ENCODE data around the gene ZAR1L. TPM values are rescaled to one million over a fixed set of nuclear protein-coding genes. Genes with fewer than 3 reads are reported as not detected.

Gene ZAR1L
- total and polyA plus RNA-seq, 9 of the 15 experiments (the other 6 are each of a cell fraction or from before 2014, with no cell fraction given) = not detected

DNA sequence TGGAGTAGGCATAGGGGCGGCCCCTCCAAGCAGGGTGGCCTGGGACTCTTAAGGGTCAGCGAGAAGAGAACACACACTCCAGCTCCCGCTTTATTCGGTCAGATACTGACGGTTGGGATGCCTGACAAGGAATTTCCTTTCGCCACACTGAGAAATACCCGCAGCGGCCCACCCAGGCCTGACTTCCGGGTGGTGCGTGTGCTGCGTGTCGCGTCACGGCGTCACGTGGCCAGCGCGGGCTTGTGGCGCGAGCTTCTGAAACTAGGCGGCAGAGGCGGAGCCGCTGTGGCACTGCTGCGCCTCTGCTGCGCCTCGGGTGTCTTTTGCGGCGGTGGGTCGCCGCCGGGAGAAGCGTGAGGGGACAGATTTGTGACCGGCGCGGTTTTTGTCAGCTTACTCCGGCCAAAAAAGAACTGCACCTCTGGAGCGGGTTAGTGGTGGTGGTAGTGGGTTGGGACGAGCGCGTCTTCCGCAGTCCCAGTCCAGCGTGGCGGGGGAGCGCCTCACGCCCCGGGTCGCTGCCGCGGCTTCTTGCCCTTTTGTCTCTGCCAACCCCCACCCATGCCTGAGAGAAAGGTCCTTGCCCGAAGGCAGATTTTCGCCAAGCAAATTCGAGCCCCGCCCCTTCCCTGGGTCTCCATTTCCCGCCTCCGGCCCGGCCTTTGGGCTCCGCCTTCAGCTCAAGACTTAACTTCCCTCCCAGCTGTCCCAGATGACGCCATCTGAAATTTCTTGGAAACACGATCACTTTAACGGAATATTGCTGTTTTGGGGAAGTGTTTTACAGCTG is at the start of gene ZAR1L, which contains the start of gene BRCA2 (continued):
- TF ChIP-seq ZNF217 (CRISPR knock-in tag; IDR thresholded peaks at IDR 0.05) = no peak
- TF ChIP-seq STAT5A (IDR thresholded peaks at IDR 0.05; ENCODE audit: borderline replicate concordance, low read length) = peak; percentile 79
- no peak for TF ChIP-seq RBM34 (IDR thresholded peaks at IDR 0.05; ENCODE audit: borderline replicate concordance, insufficient read depth, low read length)
- TF ChIP-seq ZKSCAN3 (CRISPR knock-in tag; IDR thresholded peaks at IDR 0.05) = no peak
- no peak for TF ChIP-seq ETV5 (CRISPR knock-in tag; IDR thresholded peaks at IDR 0.05; ENCODE audit: low read depth)
- TF ChIP-seq ZBED1 (IDR thresholded peaks at IDR 0.05) = no peak
- TF ChIP-seq, protein P1, sequence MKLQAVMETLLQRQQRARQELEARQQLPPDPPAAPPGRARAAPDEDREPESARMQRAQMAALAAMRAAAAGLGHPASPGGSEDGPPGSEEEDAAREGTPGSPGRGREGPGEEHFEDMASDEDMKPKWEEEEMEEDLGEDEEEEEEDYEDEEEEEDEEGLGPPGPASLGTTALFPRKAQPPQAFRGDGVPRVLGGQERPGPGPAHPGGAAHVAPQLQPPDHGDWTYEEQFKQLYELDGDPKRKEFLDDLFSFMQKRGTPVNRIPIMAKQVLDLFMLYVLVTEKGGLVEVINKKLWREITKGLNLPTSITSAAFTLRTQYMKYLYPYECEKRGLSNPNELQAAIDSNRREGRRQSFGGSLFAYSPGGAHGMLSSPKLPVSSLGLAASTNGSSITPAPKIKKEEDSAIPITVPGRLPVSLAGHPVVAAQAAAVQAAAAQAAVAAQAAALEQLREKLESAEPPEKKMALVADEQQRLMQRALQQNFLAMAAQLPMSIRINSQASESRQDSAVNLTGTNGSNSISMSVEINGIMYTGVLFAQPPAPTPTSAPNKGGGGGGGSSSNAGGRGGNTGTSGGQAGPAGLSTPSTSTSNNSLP (IDR thresholded peaks at IDR 0.05; ENCODE audit: borderline replicate concordance, low read depth, low read length) = no peak
- TF ChIP-seq PTRF (tag; IDR thresholded peaks at IDR 0.05) = no peak
- TF ChIP-seq ZNF589 (CRISPR knock-in tag; IDR thresholded peaks at IDR 0.05; ENCODE audit: low read depth) = no peak
- TF ChIP-seq NFIC (IDR thresholded peaks at IDR 0.05) = 0 out of 2 replicates have a peak, but pooled peaks have one; percentile 17
- TF ChIP-seq ZC3H11A (IDR thresholded peaks at IDR 0.05; ENCODE audit: low read depth, low read length) = no peak
- TF ChIP-seq CEBPB (tag; IDR thresholded peaks at IDR 0.05) = no peak; the same call in 1 of the 2 replicates
- no peak for TF ChIP-seq LEF1 (IDR thresholded peaks at IDR 0.05)
- TF ChIP-seq HMG20A (CRISPR knock-in tag; conservative IDR thresholded peaks at IDR 0.05) = no peak
- TF ChIP-seq MED1 (CRISPR knock-in tag; IDR thresholded peaks at IDR 0.05; ENCODE audit: borderline replicate concordance) = no peak
- TF ChIP-seq NCOR1 (IDR thresholded peaks at IDR 0.05) = no peak
- TF ChIP-seq, protein P2, sequence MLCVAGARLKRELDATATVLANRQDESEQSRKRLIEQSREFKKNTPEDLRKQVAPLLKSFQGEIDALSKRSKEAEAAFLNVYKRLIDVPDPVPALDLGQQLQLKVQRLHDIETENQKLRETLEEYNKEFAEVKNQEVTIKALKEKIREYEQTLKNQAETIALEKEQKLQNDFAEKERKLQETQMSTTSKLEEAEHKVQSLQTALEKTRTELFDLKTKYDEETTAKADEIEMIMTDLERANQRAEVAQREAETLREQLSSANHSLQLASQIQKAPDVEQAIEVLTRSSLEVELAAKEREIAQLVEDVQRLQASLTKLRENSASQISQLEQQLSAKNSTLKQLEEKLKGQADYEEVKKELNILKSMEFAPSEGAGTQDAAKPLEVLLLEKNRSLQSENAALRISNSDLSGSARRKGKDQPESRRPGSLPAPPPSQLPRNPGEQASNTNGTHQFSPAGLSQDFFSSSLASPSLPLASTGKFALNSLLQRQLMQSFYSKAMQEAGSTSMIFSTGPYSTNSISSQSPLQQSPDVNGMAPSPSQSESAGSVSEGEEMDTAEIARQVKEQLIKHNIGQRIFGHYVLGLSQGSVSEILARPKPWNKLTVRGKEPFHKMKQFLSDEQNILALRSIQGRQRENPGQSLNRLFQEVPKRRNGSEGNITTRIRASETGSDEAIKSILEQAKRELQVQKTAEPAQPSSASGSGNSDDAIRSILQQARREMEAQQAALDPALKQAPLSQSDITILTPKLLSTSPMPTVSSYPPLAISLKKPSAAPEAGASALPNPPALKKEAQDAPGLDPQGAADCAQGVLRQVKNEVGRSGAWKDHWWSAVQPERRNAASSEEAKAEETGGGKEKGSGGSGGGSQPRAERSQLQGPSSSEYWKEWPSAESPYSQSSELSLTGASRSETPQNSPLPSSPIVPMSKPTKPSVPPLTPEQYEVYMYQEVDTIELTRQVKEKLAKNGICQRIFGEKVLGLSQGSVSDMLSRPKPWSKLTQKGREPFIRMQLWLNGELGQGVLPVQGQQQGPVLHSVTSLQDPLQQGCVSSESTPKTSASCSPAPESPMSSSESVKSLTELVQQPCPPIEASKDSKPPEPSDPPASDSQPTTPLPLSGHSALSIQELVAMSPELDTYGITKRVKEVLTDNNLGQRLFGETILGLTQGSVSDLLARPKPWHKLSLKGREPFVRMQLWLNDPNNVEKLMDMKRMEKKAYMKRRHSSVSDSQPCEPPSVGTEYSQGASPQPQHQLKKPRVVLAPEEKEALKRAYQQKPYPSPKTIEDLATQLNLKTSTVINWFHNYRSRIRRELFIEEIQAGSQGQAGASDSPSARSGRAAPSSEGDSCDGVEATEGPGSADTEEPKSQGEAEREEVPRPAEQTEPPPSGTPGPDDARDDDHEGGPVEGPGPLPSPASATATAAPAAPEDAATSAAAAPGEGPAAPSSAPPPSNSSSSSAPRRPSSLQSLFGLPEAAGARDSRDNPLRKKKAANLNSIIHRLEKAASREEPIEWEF (CRISPR knock-in tag; IDR thresholded peaks at IDR 0.05) = no peak
- peak; percentile 94 for TF ChIP-seq CC2D1A (IDR thresholded peaks at IDR 0.05)
- TF ChIP-seq RBM14 (IDR thresholded peaks at IDR 0.05; ENCODE audit: borderline replicate concordance, insufficient read depth, low read depth, low read length) = no peak
- peak; percentile 83 for TF ChIP-seq KDM5B (IDR thresholded peaks at IDR 0.05; ENCODE audit: insufficient replicate concordance, low read depth, low read length)
- peak in 2 of 3 experiments; percentile 34 to 54 for TF ChIP-seq YY1 (IDR thresholded peaks at IDR 0.05; ENCODE audit: borderline replicate concordance in 1 of 3, control insufficient read depth in 1 of 3, extremely low read depth in 1 of 3, insufficient read depth in 3 of 3, insufficient read length in 1 of 3, insufficient replicate concordance in 2 of 3, low read depth in 1 of 3, low read length in 2 of 3)
- peak; percentile 44; the same call in 1 of the 2 replicates for TF ChIP-seq NFRKB (IDR thresholded peaks at IDR 0.05; ENCODE audit: low read depth)
- no peak for TF ChIP-seq ZNF444 (CRISPR knock-in tag; IDR thresholded peaks at IDR 0.05)

All from K562 (cell line).